ENCODE results near the gene HNRNPA2B1.
A peak's percentile ranks its signal among the peaks of the same experiment; 100 is the strongest.

Gene HNRNPA2B1

GRCh38 chr7:26212921-26213718 is 12.6 kb upstream of the HNRNPA2B1 start:
- H3K79me2 ChIP-seq (ENCODE audit: control insufficient read depth, insufficient read depth, low read length, unreplicated experiment) = peaks cover 8% of the 10 kb centered on the region
- no peaks in the 10 kb centered on the region for H3K4me1 ChIP-seq (ENCODE audit: control insufficient read depth, insufficient read depth, low read length, unreplicated experiment)
- no peak overlapping the region for H2AFZ ChIP-seq (ENCODE audit: low read length, unreplicated experiment)
- peaks cover 37% of the 10 kb centered on the region for H3K36me3 ChIP-seq (ENCODE audit: insufficient read depth, low read length)
- no peak overlapping the region for H3K27ac ChIP-seq (ENCODE audit: low read depth, low read length)
- H3K27me3 ChIP-seq (ENCODE audit: insufficient read depth, low read length) = no peaks in the 10 kb centered on the region
- H3K4me3 ChIP-seq (ENCODE audit: low read depth, low read length) = no peak overlapping the region

DNA sequence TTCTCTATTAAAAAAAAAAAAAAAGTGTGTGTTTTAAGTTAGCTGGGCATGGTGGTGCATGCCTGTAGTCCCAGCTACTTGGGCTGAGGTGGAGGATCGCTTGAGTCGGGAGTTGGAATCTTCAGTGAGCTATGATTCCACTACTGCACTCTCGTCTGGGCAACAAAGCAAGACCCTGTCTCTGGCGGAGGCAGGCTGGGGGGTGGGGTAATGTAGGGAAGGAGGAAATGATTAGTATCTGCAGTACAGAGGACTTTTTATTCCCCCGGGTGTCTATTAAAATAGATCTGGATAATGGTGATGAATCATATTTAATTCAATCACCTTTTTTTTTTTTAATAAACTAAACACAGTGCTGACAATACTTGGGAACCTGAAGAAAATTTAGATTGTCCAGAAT is 7.5 kb upstream of the HNRNPA2B1 start:
- Histone ChIP-seq H3K4me1 (ENCODE audit: control insufficient read depth, insufficient read depth, low read length, unreplicated experiment) (peaks cover 16% of the 10 kb centered on the region), H3K27ac (ENCODE audit: low read depth, low read length) (no peak overlapping the region), H3K27me3 (ENCODE audit: insufficient read depth, low read length) (no peaks in the 10 kb centered on the region), H3K36me3 (ENCODE audit: insufficient read depth, low read length) (peaks cover 61% of the 10 kb centered on the region), H3K79me2 (ENCODE audit: control insufficient read depth, insufficient read depth, low read length, unreplicated experiment) (peaks cover 58% of the 10 kb centered on the region), H3K4me3 (ENCODE audit: low read depth, low read length) (no peak overlapping the region), H2AFZ (ENCODE audit: low read length, unreplicated experiment) (no peak overlapping the region)

GRCh38 chr7:26203016-26203415 is 2.5 kb upstream of the HNRNPA2B1 start:
- H2AFZ ChIP-seq (ENCODE audit: low read length, unreplicated experiment) = no peak overlapping the region
- peaks cover 89% of the 10 kb centered on the region for H3K79me2 ChIP-seq (ENCODE audit: control insufficient read depth, insufficient read depth, low read length, unreplicated experiment)
- H3K4me1 ChIP-seq (ENCODE audit: control insufficient read depth, insufficient read depth, low read length, unreplicated experiment) = peaks cover 16% of the 10 kb centered on the region
- H3K27ac ChIP-seq (ENCODE audit: low read depth, low read length) = no peak overlapping the region
- H3K4me3 ChIP-seq (ENCODE audit: low read depth, low read length) = peak overlapping the region; percentile 99
- H3K27me3 ChIP-seq (ENCODE audit: insufficient read depth, low read length) = no peaks in the 10 kb centered on the region
- H3K36me3 ChIP-seq (ENCODE audit: insufficient read depth, low read length) = peaks cover 42% of the 10 kb centered on the region

- Histone ChIP-seq H2AFZ (ENCODE audit: low read length, unreplicated experiment) (peak overlapping the region; percentile 55), H3K36me3 (ENCODE audit: insufficient read depth, low read length) (peaks cover 43% of the 10 kb centered on the region)
Measured at GRCh38 chr7:26202019-26202990, 1.8 kb upstream of the HNRNPA2B1 start.

DNA sequence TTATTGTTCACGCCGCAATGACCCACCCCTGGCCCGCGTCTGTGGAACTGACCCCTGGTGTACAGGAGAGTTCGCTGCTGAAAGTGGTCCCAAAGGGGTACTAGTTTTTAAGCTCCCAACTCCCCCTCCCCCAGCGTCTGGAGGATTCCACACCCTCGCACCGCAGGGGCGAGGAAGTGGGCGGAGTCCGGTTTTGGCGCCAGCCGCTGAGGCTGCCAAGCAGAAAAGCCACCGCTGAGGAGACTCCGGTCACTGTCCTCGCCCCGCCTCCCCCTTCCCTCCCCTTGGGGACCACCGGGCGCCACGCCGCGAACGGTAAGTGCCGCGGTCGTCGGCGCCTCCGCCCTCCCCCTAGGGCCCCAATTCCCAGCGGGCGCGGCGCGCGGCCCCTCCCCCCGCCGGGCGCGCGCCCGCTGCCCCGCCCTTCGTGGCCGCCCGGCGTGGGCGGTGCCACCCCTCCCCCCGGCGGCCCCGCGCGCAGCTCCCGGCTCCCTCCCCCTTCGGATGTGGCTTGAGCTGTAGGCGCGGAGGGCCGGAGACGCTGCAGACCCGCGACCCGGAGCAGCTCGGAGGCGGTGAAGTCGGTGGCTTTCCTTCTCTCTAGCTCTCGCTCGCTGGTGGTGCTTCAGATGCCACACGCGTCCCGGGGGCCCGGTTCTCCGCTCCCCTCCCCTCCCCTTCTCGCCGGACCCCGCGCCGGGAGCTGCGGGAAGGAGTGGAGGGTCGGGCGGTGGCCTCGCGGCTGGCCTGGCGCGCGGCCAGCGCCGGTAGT is 887 bp upstream of the HNRNPA2B1 start, which contains the start of gene CBX3:
Gene CBX3, plus strand, starts transcription at position 499 of the 772 bp plus-strand sequence. CDS start 1,254 bp downstream, outside the sequence.
- peaks cover 28% of the 10 kb centered on the region for H3K4me1 ChIP-seq (ENCODE audit: control insufficient read depth, insufficient read depth, low read length, unreplicated experiment)
- H3K79me2 ChIP-seq (ENCODE audit: control insufficient read depth, insufficient read depth, low read length, unreplicated experiment) = peaks cover 90% of the 10 kb centered on the region
- peak within 1 kb of the TSS; percentile 98 for H3K27ac ChIP-seq (ENCODE audit: low read depth, low read length)
- H2AFZ ChIP-seq (ENCODE audit: low read length, unreplicated experiment) = peak within 1 kb of the TSS; percentile 73
- H3K4me3 ChIP-seq (ENCODE audit: low read depth, low read length) = peak within 1 kb of the TSS; percentile 99
- H3K27me3 ChIP-seq (ENCODE audit: insufficient read depth, low read length) = no peaks in the 10 kb centered on the region
- peaks cover 45% of the 10 kb centered on the region for H3K36me3 ChIP-seq (ENCODE audit: insufficient read depth, low read length)

More at GRCh38 chr7:26202019-26202990, 1.8 kb upstream of the HNRNPA2B1 start:
- Histone ChIP-seq H3K27ac (ENCODE audit: low read depth, low read length) (peak overlapping the region; percentile 98), H3K4me1 (ENCODE audit: control insufficient read depth, insufficient read depth, low read length, unreplicated experiment) (peaks cover 20% of the 10 kb centered on the region), H3K27me3 (ENCODE audit: insufficient read depth, low read length) (no peaks in the 10 kb centered on the region), H3K79me2 (ENCODE audit: control insufficient read depth, insufficient read depth, low read length, unreplicated experiment) (peaks cover 90% of the 10 kb centered on the region), H3K4me3 (ENCODE audit: low read depth, low read length) (peak overlapping the region; percentile 99)

GRCh38 chr7:26200038-26200443 is 505 bp downstream of the HNRNPA2B1 start:
- peak overlapping the region; percentile 99 for H3K4me3 ChIP-seq (ENCODE audit: low read depth, low read length)
- H3K27ac ChIP-seq (ENCODE audit: low read depth, low read length) = peak overlapping the region; percentile 98
- peaks cover 31% of the 10 kb centered on the region for H3K4me1 ChIP-seq (ENCODE audit: control insufficient read depth, insufficient read depth, low read length, unreplicated experiment)
- H3K79me2 ChIP-seq (ENCODE audit: control insufficient read depth, insufficient read depth, low read length, unreplicated experiment) = peaks cover 90% of the 10 kb centered on the region
- H3K27me3 ChIP-seq (ENCODE audit: insufficient read depth, low read length) = no peaks in the 10 kb centered on the region
- no peak overlapping the region for H2AFZ ChIP-seq (ENCODE audit: low read length, unreplicated experiment)
- peaks cover 54% of the 10 kb centered on the region for H3K36me3 ChIP-seq (ENCODE audit: insufficient read depth, low read length)

GRCh38 chr7:26199301-26200037 is 1.1 kb downstream of the HNRNPA2B1 start:
- Histone ChIP-seq H2AFZ (ENCODE audit: low read length, unreplicated experiment) (no peak overlapping the region), H3K4me3 (ENCODE audit: low read depth, low read length) (peak overlapping the region; percentile 99)

DNA sequence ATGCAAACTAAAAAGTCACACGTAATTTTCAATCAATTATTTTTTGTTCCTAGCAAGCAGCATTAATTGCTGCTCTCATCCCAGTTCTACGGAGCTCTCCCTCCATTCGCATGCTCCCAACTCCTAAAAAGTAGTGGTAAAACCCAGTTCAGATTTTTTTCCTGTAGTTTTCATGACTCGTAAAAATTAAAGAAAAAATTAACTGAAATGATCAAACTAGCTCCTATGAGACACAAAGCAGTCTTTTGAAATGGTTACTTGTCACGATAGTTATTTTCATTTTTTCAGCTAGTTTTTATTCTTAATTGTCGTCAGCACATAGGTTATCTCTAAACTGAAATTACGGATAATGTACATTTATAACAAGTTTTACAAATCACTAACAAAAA is 1.8 kb downstream of the HNRNPA2B1 start:
- Histone ChIP-seq H3K27ac (ENCODE audit: low read depth, low read length) (peak overlapping the region; percentile 98; the same call in 1 of the 2 replicates), H3K79me2 (ENCODE audit: control insufficient read depth, insufficient read depth, low read length, unreplicated experiment) (peaks cover 89% of the 10 kb centered on the region), H3K36me3 (ENCODE audit: insufficient read depth, low read length) (peaks cover 58% of the 10 kb centered on the region), H3K4me1 (ENCODE audit: control insufficient read depth, insufficient read depth, low read length, unreplicated experiment) (peaks cover 25% of the 10 kb centered on the region), H2AFZ (ENCODE audit: low read length, unreplicated experiment) (no peak overlapping the region), H3K4me3 (ENCODE audit: low read depth, low read length) (peak overlapping the region; percentile 99), H3K27me3 (ENCODE audit: insufficient read depth, low read length) (no peaks in the 10 kb centered on the region)

More at GRCh38 chr7:26199301-26200037, 1.1 kb downstream of the HNRNPA2B1 start:
- H3K27ac ChIP-seq (ENCODE audit: low read depth, low read length) = peak overlapping the region; percentile 98
- peaks cover 27% of the 10 kb centered on the region for H3K4me1 ChIP-seq (ENCODE audit: control insufficient read depth, insufficient read depth, low read length, unreplicated experiment)
- no peaks in the 10 kb centered on the region for H3K27me3 ChIP-seq (ENCODE audit: insufficient read depth, low read length)
- H3K79me2 ChIP-seq (ENCODE audit: control insufficient read depth, insufficient read depth, low read length, unreplicated experiment) = peaks cover 89% of the 10 kb centered on the region
- H3K36me3 ChIP-seq (ENCODE audit: insufficient read depth, low read length) = peaks cover 55% of the 10 kb centered on the region

DNA sequence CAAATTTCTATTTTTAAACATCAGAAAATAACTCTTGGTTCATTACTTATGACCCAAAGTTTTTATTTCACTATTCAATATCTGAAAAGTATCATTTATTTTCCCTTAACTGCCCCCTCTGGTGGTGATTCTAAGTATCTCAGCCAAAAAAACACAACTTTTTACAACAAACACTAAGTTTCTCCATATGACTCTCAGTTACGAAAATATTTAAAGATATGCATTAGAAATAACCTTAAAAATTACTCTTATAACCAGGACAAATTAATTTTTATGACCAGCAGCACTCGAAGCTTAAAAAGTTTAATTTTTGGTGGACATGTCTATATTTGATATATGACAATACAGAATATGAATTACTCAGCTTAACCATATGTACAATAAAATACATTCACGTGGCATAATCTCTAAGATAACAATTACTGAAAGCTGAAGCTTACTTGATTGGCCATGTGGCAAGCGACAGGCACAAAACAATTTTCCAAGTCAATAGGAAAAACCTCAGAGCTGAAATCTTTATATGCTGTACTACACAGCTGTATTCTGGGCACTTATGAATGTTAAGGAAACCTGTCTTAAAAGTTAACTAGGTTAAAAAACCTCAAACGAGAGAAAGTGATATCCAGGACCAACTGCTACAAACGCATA is 2.3 kb downstream of the HNRNPA2B1 start:
- Histone ChIP-seq H3K4me3 (ENCODE audit: low read depth, low read length) (peak overlapping the region; percentile 99), H2AFZ (ENCODE audit: low read length, unreplicated experiment) (no peak overlapping the region), H3K36me3 (ENCODE audit: insufficient read depth, low read length) (peaks cover 58% of the 10 kb centered on the region), H3K27me3 (ENCODE audit: insufficient read depth, low read length) (no peaks in the 10 kb centered on the region), H3K4me1 (ENCODE audit: control insufficient read depth, insufficient read depth, low read length, unreplicated experiment) (peaks cover 28% of the 10 kb centered on the region), H3K27ac (ENCODE audit: low read depth, low read length) (peak overlapping the region; percentile 21), H3K79me2 (ENCODE audit: control insufficient read depth, insufficient read depth, low read length, unreplicated experiment) (peaks cover 89% of the 10 kb centered on the region)
